WTC11 (cell line): ENCODE results near the gene FCHSD2. TPM values are rescaled to one million over a fixed set of nuclear protein-coding genes. Genes with fewer than 3 reads are reported as not detected.
A peak's percentile ranks its signal among the peaks of the same experiment; 100 is the strongest.

Experiments
- ATAC-seq: fragments of 200-7000 bp; cut with Tn5 transposase; 2 replicates; pipeline ENCODE4 v1.10.0; 2021; ENCODE audit warnings: mild to moderate bottlenecking, moderate library complexity
- CTCF ChIA-PET: fragments of 300-600 bp; sonication (Branson Sonifier 250); formaldehyde crosslinking; loops from one replicate; lab custom pipeline; 2021; ENCODE audit warnings: antibody characterized with exemption; lab: Charles Lee
- POLR2A ChIA-PET: fragments of 350-600 bp; sonication (Branson Sonifier 250); formaldehyde crosslinking; loops from one replicate; lab custom pipeline; 2021; ENCODE audit warnings: antibody characterized with exemption; lab: Charles Lee
- DNase-seq: peaks from one replicate; pipeline ENCODE4 v3.0.0; 2021; ENCODE audit warnings: low spot score
- H3K27ac Mint-ChIP-seq: 2 replicates; pipeline ENCODE4 v1.8.0; 2021; ENCODE audit warnings: mixed read lengths
- H3K27me3 Mint-ChIP-seq: 2 replicates; pipeline ENCODE4 v1.8.0; 2021; ENCODE audit warnings: low read depth, mild to moderate bottlenecking, moderate library complexity, mixed read lengths
- H3K36me3 Mint-ChIP-seq: 2 replicates; pipeline ENCODE4 v1.8.0; 2021; ENCODE audit warnings: mixed read lengths
- H3K4me1 Mint-ChIP-seq: 2 replicates; pipeline ENCODE4 v1.8.0; 2022; ENCODE audit warnings: mixed read lengths
- H3K4me3 Mint-ChIP-seq: 2 replicates; pipeline ENCODE4 v1.8.0; 2021; ENCODE audit warnings: mild to moderate bottlenecking, moderate library complexity, mixed read lengths
- H3K9me3 Mint-ChIP-seq: 2 replicates; pipeline ENCODE4 v1.8.0; 2021; ENCODE audit warnings: mixed read lengths
- ETV6 ChIP-seq: sonication (generic); formaldehyde crosslinking; IDR thresholded peaks from 2 replicates; pipeline ENCODE4 v1.8.1; 2022; ENCODE audit warnings: mild to moderate bottlenecking, missing genetic modification reagents
- FOXJ3 ChIP-seq: sonication (generic); formaldehyde crosslinking; IDR thresholded peaks from 2 replicates; pipeline ENCODE4 v1.9.0; 2021; ENCODE audit warnings: missing genetic modification reagents, mild to moderate bottlenecking, borderline replicate concordance
- GRHL2 ChIP-seq: fragments of 250-450 bp; sonication (Bioruptor Pico); IDR thresholded peaks from 2 replicates; pipeline ENCODE4 v1.8.0; 2022; ENCODE audit warnings: mild to moderate bottlenecking, moderate library complexity; ENCODE audit not compliant: insufficient replicate concordance, severe bottlenecking
- IRF2 ChIP-seq: sonication (generic); formaldehyde crosslinking; IDR thresholded peaks from 2 replicates; pipeline ENCODE4 v1.8.0; 2022; ENCODE audit warnings: low read depth, missing genetic modification reagents, borderline replicate concordance
- NFYB ChIP-seq: sonication (generic); formaldehyde crosslinking; conservative IDR thresholded peaks from 2 replicates; pipeline ENCODE4 v1.8.0; 2022; ENCODE audit warnings: low read depth, missing genetic modification reagents
- NR1H2 ChIP-seq: sonication (generic); formaldehyde crosslinking; IDR thresholded peaks from 2 replicates; pipeline ENCODE4 v1.9.0; 2021; ENCODE audit warnings: mild to moderate bottlenecking, moderate library complexity, missing genetic modification reagents
- NR2C2 ChIP-seq: sonication (generic); formaldehyde crosslinking; IDR thresholded peaks from 2 replicates; pipeline ENCODE4 v1.8.0; 2022; ENCODE audit warnings: mild to moderate bottlenecking, missing genetic modification reagents
- OVOL2 ChIP-seq: fragments of 250-450 bp; sonication (Bioruptor Pico); IDR thresholded peaks from 2 replicates; pipeline ENCODE4 v1.9.0; 2021; ENCODE audit warnings: mild to moderate bottlenecking, borderline replicate concordance
- PRRX2 ChIP-seq: fragments of 250-450 bp; sonication (Bioruptor Pico); IDR thresholded peaks from 2 replicates; pipeline ENCODE4 v1.8.0; 2021; ENCODE audit warnings: mild to moderate bottlenecking
- SMAD3 ChIP-seq: sonication (generic); formaldehyde crosslinking; IDR thresholded peaks from 2 replicates; pipeline ENCODE4 v1.8.0; 2022; ENCODE audit warnings: missing genetic modification reagents, mild to moderate bottlenecking, borderline replicate concordance
- SOX15 ChIP-seq: fragments of 250-450 bp; sonication (Bioruptor Pico); IDR thresholded peaks from 2 replicates; pipeline ENCODE4 v1.9.0; 2021; ENCODE audit warnings: mild to moderate bottlenecking
- TEAD4 ChIP-seq: sonication (generic); formaldehyde crosslinking; IDR thresholded peaks from 2 replicates; pipeline ENCODE4 v1.8.0; 2022; ENCODE audit warnings: mild to moderate bottlenecking, missing genetic modification reagents
- ZBTB21 ChIP-seq: sonication (generic); formaldehyde crosslinking; IDR thresholded peaks from 2 replicates; pipeline ENCODE4 v1.8.1; 2023; ENCODE audit warnings: mild to moderate bottlenecking, missing genetic modification reagents, borderline replicate concordance
- ZNF219 ChIP-seq: sonication (generic); formaldehyde crosslinking; IDR thresholded peaks from 2 replicates; pipeline ENCODE4 v1.8.0; 2023; ENCODE audit warnings: missing genetic modification reagents, mild to moderate bottlenecking, borderline replicate concordance
- ZNF317 ChIP-seq: sonication (generic); formaldehyde crosslinking; IDR thresholded peaks from 2 replicates; pipeline ENCODE4 v1.8.1; 2023; ENCODE audit warnings: low read depth, mild to moderate bottlenecking, moderate library complexity, missing genetic modification reagents, borderline replicate concordance
- ZNF396 ChIP-seq: fragments of 250-450 bp; sonication (Bioruptor Pico); IDR thresholded peaks from 2 replicates; pipeline ENCODE4 v1.8.0; 2021; ENCODE audit warnings: mild to moderate bottlenecking, moderate library complexity, borderline replicate concordance
- ZNF423 ChIP-seq: fragments of 250-450 bp; sonication (Bioruptor Pico); IDR thresholded peaks from 2 replicates; pipeline ENCODE4 v2.1.2; 2022; ENCODE audit warnings: mild to moderate bottlenecking, moderate library complexity
- ZNF671 ChIP-seq: fragments of 250-450 bp; sonication (Bioruptor Pico); IDR thresholded peaks from 2 replicates; pipeline ENCODE4 v1.8.0; 2021; ENCODE audit warnings: mild to moderate bottlenecking
- total RNA-seq: library from RNA; stranded (reverse); gene quantifications from 3 replicates; pipeline ENCODE4 v1.2.3, GENCODE V29; 2021
- TF ChIP-seq, protein P1 (sequence below): sonication (generic); formaldehyde crosslinking; IDR thresholded peaks from 2 replicates; pipeline ENCODE4 v1.8.0; 2023; ENCODE audit warnings: mild to moderate bottlenecking, missing genetic modification reagents
- TF ChIP-seq, protein P2 (sequence below): sonication (generic); formaldehyde crosslinking; conservative IDR thresholded peaks from 2 replicates; pipeline ENCODE4 v1.8.1; 2022; ENCODE audit warnings: mild to moderate bottlenecking, missing genetic modification reagents
- TF ChIP-seq, protein P3 (sequence below): sonication (generic); formaldehyde crosslinking; IDR thresholded peaks from 2 replicates; pipeline ENCODE4 v1.8.1; 2023; ENCODE audit warnings: mild to moderate bottlenecking, missing genetic modification reagents, moderate library complexity
- TF ChIP-seq, protein P4 (sequence below): sonication (generic); formaldehyde crosslinking; IDR thresholded peaks from 2 replicates; pipeline ENCODE4 v1.8.1; 2022; ENCODE audit warnings: mild to moderate bottlenecking, moderate library complexity, missing genetic modification reagents
- TF ChIP-seq, protein P5 (sequence below): sonication (generic); formaldehyde crosslinking; IDR thresholded peaks from 2 replicates; pipeline ENCODE4 v1.8.0; 2023; ENCODE audit warnings: missing genetic modification reagents, mild to moderate bottlenecking, borderline replicate concordance
- TF ChIP-seq, protein P6 (sequence below): sonication (generic); formaldehyde crosslinking; IDR thresholded peaks from 2 replicates; pipeline ENCODE4 v1.8.0; 2022; ENCODE audit warnings: mild to moderate bottlenecking, missing genetic modification reagents
- TF ChIP-seq, protein P7 (sequence below): fragments of 250-450 bp; sonication (Bioruptor Pico); IDR thresholded peaks from 2 replicates; pipeline ENCODE4 v1.8.0; 2021; ENCODE audit warnings: mild to moderate bottlenecking
- TF ChIP-seq, protein P8 (sequence below): sonication (generic); formaldehyde crosslinking; IDR thresholded peaks from 2 replicates; pipeline ENCODE4 v1.8.1; 2023; ENCODE audit warnings: mild to moderate bottlenecking, missing genetic modification reagents, moderate library complexity

The FCHSD2 gene
- total RNA-seq, 1 experiment from 2014 or later, result 10.1 TPM

DNA sequence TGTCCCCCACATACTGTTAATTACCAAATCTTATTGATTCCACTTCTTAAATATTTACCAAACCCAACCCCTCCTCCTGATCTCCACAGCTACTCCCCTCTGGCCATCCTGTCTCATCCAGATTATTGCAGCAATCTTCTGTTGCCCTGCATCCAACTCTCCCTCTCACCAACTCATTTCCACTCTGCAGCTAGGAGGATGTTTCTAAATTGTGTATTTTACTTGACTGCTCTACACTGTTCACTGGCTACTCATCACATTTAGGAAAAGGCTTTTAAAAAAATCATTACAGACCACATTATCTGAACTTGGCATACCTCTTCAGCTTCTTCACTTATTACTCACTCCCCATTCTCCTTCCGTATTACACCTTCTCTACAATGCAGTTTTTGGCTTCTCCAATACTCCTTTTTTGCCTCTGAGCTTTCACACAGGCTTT, 210.0 kb downstream of the FCHSD2 start (continued):
- TF ChIP-seq, protein P1, sequence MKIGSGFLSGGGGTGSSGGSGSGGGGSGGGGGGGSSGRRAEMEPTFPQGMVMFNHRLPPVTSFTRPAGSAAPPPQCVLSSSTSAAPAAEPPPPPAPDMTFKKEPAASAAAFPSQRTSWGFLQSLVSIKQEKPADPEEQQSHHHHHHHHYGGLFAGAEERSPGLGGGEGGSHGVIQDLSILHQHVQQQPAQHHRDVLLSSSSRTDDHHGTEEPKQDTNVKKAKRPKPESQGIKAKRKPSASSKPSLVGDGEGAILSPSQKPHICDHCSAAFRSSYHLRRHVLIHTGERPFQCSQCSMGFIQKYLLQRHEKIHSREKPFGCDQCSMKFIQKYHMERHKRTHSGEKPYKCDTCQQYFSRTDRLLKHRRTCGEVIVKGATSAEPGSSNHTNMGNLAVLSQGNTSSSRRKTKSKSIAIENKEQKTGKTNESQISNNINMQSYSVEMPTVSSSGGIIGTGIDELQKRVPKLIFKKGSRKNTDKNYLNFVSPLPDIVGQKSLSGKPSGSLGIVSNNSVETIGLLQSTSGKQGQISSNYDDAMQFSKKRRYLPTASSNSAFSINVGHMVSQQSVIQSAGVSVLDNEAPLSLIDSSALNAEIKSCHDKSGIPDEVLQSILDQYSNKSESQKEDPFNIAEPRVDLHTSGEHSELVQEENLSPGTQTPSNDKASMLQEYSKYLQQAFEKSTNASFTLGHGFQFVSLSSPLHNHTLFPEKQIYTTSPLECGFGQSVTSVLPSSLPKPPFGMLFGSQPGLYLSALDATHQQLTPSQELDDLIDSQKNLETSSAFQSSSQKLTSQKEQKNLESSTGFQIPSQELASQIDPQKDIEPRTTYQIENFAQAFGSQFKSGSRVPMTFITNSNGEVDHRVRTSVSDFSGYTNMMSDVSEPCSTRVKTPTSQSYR (CRISPR knock-in tag), result no peak

DNA sequence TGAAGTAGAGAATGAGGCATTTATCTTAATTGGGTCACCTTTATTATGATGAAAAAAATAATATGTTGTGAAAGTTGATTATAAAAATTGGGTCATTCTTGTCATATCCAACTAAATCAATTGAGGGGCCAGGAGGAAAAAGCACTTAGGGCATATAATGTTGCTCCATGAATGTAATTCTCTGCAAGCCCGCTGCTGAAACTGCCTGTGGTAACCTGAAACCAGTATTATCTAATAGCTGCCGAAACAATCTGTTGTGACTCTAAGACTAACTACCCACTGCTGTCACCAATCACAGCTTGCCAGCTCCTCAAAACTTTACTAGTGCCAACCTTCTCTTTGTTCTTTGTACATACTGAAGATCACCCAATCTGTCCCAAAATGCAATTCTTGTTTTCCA, 212.1 kb downstream of the FCHSD2 start:
- DNase-seq, result no peak

DNA sequence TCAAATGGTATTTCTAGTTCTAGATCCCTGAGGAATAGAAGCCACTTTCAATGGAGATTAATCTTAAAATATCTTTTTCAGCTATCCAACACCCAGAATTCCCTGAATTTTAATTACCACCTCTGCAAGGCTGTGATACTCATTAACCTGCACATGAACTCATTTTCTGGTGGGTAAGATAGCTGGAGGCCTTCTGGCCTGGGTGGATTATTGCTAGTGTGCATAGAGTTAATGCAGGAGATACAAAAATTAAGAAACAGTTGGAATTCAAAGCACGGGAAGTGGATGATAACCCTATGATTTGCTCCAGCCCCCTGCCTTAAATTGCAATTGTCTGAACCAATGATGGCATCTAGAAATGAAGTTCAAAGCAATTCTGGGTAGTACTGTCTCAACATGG, 212.9 kb downstream of the FCHSD2 start:
- Mint-ChIP-seq H3K9me3 (no peaks in the 10 kb centered on the region), H3K4me3 (no peak overlapping the region), H3K27me3 (no peaks in the 10 kb centered on the region), H3K27ac (no peak overlapping the region), H3K4me1 (peaks cover 9% of the 10 kb centered on the region), H3K36me3 (no peaks in the 10 kb centered on the region)
- ChIA-PET POLR2A (no interaction called here), CTCF (interaction anchor here (1.3 to 1.5 kb wide), 2 partner anchors 213 to 307 kb away, joined by 3 to 7 read pairs; partner anchors contain the start of gene FCHSD2)
- no peak for ATAC-seq
- DNase-seq, result no peak
- no peak for TF ChIP-seq NFYB (CRISPR knock-in tag)
- TF ChIP-seq, protein P2, sequence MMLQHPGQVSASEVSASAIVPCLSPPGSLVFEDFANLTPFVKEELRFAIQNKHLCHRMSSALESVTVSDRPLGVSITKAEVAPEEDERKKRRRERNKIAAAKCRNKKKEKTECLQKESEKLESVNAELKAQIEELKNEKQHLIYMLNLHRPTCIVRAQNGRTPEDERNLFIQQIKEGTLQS (CRISPR knock-in tag), result no peak
- no peak for TF ChIP-seq GRHL2 (CRISPR knock-in tag)
- TF ChIP-seq, protein P3, sequence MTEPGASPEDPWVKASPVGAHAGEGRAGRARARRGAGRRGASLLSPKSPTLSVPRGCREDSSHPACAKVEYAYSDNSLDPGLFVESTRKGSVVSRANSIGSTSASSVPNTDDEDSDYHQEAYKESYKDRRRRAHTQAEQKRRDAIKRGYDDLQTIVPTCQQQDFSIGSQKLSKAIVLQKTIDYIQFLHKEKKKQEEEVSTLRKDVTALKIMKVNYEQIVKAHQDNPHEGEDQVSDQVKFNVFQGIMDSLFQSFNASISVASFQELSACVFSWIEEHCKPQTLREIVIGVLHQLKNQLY (CRISPR knock-in tag), result no peak
- no peak for TF ChIP-seq ZBTB21 (CRISPR knock-in tag)
- TF ChIP-seq OVOL2 (CRISPR knock-in tag), result no peak
- no peak for TF ChIP-seq NR1H2 (CRISPR knock-in tag)
- TF ChIP-seq, protein P4, sequence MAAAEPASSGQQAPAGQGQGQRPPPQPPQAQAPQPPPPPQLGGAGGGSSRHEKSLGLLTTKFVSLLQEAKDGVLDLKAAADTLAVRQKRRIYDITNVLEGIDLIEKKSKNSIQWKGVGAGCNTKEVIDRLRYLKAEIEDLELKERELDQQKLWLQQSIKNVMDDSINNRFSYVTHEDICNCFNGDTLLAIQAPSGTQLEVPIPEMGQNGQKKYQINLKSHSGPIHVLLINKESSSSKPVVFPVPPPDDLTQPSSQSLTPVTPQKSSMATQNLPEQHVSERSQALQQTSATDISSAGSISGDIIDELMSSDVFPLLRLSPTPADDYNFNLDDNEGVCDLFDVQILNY, result no peak
- no peak for TF ChIP-seq ZNF671

More for the DNA sequence above, 212.1 kb downstream of the FCHSD2 start:
- H3K4me3 Mint-ChIP-seq, result no peak overlapping the region
- ChIA-PET CTCF (interaction anchor here (0.6 to 1.5 kb wide), 4 partner anchors 118 to 307 kb away, joined by 3 to 7 read pairs (median 3); partner anchors contain the start of genes FCHSD2 and STARD10), POLR2A (no interaction called here)
- TF ChIP-seq SOX15 (CRISPR knock-in tag) (no peak), ZNF219 (CRISPR knock-in tag) (no peak), IRF2 (CRISPR knock-in tag) (no peak), FOXJ3 (CRISPR knock-in tag) (no peak), SMAD3 (CRISPR knock-in tag) (no peak), ETV6 (CRISPR knock-in tag) (no peak), ZNF317 (CRISPR knock-in tag) (no peak), ZNF423 (CRISPR knock-in tag) (no peak), PRRX2 (no peak), TEAD4 (no peak), ZNF396 (CRISPR knock-in tag) (no peak), NR2C2 (CRISPR knock-in tag) (no peak)
- TF ChIP-seq, protein P5, sequence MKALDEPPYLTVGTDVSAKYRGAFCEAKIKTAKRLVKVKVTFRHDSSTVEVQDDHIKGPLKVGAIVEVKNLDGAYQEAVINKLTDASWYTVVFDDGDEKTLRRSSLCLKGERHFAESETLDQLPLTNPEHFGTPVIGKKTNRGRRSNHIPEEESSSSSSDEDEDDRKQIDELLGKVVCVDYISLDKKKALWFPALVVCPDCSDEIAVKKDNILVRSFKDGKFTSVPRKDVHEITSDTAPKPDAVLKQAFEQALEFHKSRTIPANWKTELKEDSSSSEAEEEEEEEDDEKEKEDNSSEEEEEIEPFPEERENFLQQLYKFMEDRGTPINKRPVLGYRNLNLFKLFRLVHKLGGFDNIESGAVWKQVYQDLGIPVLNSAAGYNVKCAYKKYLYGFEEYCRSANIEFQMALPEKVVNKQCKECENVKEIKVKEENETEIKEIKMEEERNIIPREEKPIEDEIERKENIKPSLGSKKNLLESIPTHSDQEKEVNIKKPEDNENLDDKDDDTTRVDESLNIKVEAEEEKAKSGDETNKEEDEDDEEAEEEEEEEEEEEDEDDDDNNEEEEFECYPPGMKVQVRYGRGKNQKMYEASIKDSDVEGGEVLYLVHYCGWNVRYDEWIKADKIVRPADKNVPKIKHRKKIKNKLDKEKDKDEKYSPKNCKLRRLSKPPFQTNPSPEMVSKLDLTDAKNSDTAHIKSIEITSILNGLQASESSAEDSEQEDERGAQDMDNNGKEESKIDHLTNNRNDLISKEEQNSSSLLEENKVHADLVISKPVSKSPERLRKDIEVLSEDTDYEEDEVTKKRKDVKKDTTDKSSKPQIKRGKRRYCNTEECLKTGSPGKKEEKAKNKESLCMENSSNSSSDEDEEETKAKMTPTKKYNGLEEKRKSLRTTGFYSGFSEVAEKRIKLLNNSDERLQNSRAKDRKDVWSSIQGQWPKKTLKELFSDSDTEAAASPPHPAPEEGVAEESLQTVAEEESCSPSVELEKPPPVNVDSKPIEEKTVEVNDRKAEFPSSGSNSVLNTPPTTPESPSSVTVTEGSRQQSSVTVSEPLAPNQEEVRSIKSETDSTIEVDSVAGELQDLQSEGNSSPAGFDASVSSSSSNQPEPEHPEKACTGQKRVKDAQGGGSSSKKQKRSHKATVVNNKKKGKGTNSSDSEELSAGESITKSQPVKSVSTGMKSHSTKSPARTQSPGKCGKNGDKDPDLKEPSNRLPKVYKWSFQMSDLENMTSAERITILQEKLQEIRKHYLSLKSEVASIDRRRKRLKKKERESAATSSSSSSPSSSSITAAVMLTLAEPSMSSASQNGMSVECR, result no peak
- TF ChIP-seq, protein P6, sequence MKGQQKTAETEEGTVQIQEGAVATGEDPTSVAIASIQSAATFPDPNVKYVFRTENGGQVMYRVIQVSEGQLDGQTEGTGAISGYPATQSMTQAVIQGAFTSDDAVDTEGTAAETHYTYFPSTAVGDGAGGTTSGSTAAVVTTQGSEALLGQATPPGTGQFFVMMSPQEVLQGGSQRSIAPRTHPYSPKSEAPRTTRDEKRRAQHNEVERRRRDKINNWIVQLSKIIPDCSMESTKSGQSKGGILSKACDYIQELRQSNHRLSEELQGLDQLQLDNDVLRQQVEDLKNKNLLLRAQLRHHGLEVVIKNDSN (CRISPR knock-in tag), result no peak
- TF ChIP-seq, protein P7, sequence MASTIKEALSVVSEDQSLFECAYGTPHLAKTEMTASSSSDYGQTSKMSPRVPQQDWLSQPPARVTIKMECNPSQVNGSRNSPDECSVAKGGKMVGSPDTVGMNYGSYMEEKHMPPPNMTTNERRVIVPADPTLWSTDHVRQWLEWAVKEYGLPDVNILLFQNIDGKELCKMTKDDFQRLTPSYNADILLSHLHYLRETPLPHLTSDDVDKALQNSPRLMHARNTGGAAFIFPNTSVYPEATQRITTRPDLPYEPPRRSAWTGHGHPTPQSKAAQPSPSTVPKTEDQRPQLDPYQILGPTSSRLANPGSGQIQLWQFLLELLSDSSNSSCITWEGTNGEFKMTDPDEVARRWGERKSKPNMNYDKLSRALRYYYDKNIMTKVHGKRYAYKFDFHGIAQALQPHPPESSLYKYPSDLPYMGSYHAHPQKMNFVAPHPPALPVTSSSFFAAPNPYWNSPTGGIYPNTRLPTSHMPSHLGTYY, result no peak
- TF ChIP-seq, protein P8, sequence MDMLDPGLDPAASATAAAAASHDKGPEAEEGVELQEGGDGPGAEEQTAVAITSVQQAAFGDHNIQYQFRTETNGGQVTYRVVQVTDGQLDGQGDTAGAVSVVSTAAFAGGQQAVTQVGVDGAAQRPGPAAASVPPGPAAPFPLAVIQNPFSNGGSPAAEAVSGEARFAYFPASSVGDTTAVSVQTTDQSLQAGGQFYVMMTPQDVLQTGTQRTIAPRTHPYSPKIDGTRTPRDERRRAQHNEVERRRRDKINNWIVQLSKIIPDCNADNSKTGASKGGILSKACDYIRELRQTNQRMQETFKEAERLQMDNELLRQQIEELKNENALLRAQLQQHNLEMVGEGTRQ (CRISPR knock-in tag), result no peak
- peaks cover 9% of the 10 kb centered on the region for H3K4me1 Mint-ChIP-seq
- peak; percentile 65 for ATAC-seq
- no peaks in the 10 kb centered on the region for H3K27me3 Mint-ChIP-seq
- no peaks in the 10 kb centered on the region for H3K9me3 Mint-ChIP-seq
- peak overlapping the region; percentile 50 for H3K27ac Mint-ChIP-seq
- no peaks in the 10 kb centered on the region for H3K36me3 Mint-ChIP-seq
